ENCODE measurements around the gene STRA8.

DNA sequence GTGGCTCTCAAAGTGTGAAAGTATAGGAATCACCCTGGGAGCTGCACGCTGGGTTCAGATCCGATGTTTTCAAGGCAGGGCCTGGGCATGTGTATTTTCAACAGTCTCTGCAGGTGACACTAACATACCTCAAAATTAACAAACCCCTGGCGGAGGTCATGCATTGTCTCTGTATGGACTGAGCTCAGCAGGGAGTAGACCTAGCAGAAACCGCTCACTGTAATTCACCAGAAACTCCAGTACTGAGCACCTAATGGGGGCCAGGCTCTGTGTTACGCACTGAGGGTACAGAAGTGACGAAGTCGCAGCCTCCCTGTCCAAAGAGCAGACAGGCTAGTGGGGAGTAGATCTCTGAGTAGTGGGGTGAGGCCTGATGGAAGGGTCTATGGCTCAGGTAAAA, 5.6 kb downstream of the STRA8 start:
- no peak for TF ChIP-seq EZH2 (IDR thresholded peaks at IDR 0.05)
- no peak for TF ChIP-seq POLR2AphosphoS5 (IDR thresholded peaks at IDR 0.05; ENCODE audit: borderline replicate concordance, low read depth, low read length)

All from SK-N-MC (cell line).